ENCODE data around the gene SLC6A4.

DNA sequence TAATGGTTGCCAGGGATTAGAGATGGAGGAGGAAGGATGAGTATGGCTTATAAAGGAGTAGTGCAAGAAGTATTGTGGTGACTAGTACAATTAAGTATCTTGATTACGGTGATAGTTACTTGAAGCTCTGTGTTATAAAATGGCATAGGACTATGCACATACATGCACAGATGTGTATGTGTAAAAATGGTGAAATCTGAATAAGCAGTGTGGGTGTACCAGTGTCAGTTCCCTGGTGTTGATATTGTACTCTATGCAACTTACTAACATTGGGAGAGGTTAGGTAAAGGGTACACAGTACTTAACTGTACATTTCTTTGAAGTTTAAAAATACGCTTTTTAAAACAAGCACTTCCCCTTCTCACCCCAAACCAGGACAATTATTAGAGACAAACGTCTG is 70.3 kb downstream of the SLC6A4 start:
- TF ChIP-seq TAF1 (IDR thresholded peaks at IDR 0.05; ENCODE audit: borderline replicate concordance, insufficient read depth, low read length) (no peak), FOXP2 (optimal IDR thresholded peaks at IDR 0.05; ENCODE audit: borderline replicate concordance, extremely low read depth, extremely low read length, insufficient read depth) (no peak), POLR2AphosphoS5 (IDR thresholded peaks at IDR 0.05; ENCODE audit: low read depth, low read length) (no peak), SIN3A (IDR thresholded peaks at IDR 0.05; ENCODE audit: borderline replicate concordance, insufficient read depth, low read length) (no peak)
- TF ChIP-seq, protein P1, sequence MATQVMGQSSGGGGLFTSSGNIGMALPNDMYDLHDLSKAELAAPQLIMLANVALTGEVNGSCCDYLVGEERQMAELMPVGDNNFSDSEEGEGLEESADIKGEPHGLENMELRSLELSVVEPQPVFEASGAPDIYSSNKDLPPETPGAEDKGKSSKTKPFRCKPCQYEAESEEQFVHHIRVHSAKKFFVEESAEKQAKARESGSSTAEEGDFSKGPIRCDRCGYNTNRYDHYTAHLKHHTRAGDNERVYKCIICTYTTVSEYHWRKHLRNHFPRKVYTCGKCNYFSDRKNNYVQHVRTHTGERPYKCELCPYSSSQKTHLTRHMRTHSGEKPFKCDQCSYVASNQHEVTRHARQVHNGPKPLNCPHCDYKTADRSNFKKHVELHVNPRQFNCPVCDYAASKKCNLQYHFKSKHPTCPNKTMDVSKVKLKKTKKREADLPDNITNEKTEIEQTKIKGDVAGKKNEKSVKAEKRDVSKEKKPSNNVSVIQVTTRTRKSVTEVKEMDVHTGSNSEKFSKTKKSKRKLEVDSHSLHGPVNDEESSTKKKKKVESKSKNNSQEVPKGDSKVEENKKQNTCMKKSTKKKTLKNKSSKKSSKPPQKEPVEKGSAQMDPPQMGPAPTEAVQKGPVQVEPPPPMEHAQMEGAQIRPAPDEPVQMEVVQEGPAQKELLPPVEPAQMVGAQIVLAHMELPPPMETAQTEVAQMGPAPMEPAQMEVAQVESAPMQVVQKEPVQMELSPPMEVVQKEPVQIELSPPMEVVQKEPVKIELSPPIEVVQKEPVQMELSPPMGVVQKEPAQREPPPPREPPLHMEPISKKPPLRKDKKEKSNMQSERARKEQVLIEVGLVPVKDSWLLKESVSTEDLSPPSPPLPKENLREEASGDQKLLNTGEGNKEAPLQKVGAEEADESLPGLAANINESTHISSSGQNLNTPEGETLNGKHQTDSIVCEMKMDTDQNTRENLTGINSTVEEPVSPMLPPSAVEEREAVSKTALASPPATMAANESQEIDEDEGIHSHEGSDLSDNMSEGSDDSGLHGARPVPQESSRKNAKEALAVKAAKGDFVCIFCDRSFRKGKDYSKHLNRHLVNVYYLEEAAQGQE (IDR thresholded peaks at IDR 0.05; ENCODE audit: insufficient read depth in 1 of 2, low read depth in 2 of 2, low read length in 2 of 2) = no peak
